HCT116 (cell line): Measurements from ENCODE around the gene HDAC10. TPM values are rescaled to one million over a fixed set of nuclear protein-coding genes. Genes with fewer than 3 reads are reported as not detected.

Source experiments
- ATAC-seq: fragments of 200-7000 bp; cut with Tn5 transposase; 2 replicates; pipeline ENCODE4 v1.9.1; 2020; ENCODE audit warnings: mild to moderate bottlenecking, moderate library complexity
- BruUV-seq: library from RNA; stranded (reverse); fragments of 400-500 nt; replicated peaks from 2 replicates; lab custom pipeline; 2021; lab: Mats Ljungman, UMichigan
- CTCF ChIA-PET: fragments of 300-600 bp; sonication (Branson Sonifier 250); formaldehyde crosslinking; loops from one replicate; lab custom pipeline; 2021; ENCODE audit warnings: antibody characterized with exemption; lab: Charles Lee
- POLR2A ChIA-PET: fragments of 300-600, 350-600 bp; sonication (Branson Sonifier 250); formaldehyde crosslinking; loops from one replicate; lab custom pipeline; 2021; ENCODE audit warnings: antibody characterized with exemption; lab: Charles Lee
- RAD21 ChIA-PET, 2 experiments: fragments of 300-600 bp; sonication (Branson Sonifier 250); formaldehyde crosslinking; loops; one replicate each; lab custom pipeline; 2023; ENCODE audit warnings: low total read pairs in 2 of 2; ENCODE audit not compliant: uncharacterized antibody in 2 of 2, unreplicated experiment in 2 of 2, low non-redundant PET in 1 of 2; lab: Charles Lee
- DNase-seq: peaks from one replicate; pipeline ENCODE4 v3.0.0-alpha.2; 2010; ENCODE audit warnings: low read depth, low spot score
- H2AFZ ChIP-seq: fragments of 200-600 bp; shearing (Covaris generic), sonication (generic); 2 replicates; pipeline ENCODE4 v1.6.1; 2017; ENCODE audit warnings: low read depth, mixed run types, mixed read lengths, antibody characterized with exemption, low read length; ENCODE audit not compliant: poor library complexity, severe bottlenecking
- H3K27ac ChIP-seq: 2 replicates; pipeline ENCODE4 v1.5.1; 2012; ENCODE audit warnings: low read depth, low read length
- H3K27me3 ChIP-seq: fragments of 200-600 bp; sonication (generic); 2 replicates; pipeline ENCODE4 v1.6.1; 2016; ENCODE audit warnings: mixed run types, low read length, mixed read lengths; ENCODE audit not compliant: insufficient read depth
- H3K36me3 ChIP-seq, 2 experiments: fragments of 200-500 bp in 1 of 2; fragments of 200-600 bp in 1 of 2; sonication (Bioruptor generic) in 1 of 2; sonication (generic) in 1 of 2; 2 replicates each; pipeline versions ENCODE4 v1.5.1 to v1.6.1; 2014 to 2016; ENCODE audit warnings: low read length in 2 of 2, inconsistent platforms in 1 of 2, mixed read lengths in 1 of 2, mixed run types in 1 of 2; ENCODE audit not compliant: insufficient read depth in 2 of 2, control insufficient read depth in 1 of 2
- H3K4me1 ChIP-seq, 2 experiments: fragments of 200-600 bp in 1 of 2; sonication (generic) in 1 of 2; 2 replicates each; pipeline versions ENCODE4 v1.5.1 to v1.6.1; 2012 to 2017; ENCODE audit warnings: low read length in 2 of 2, inconsistent platforms in 1 of 2, mild to moderate bottlenecking in 1 of 2, mixed read lengths in 1 of 2, mixed run types in 1 of 2, moderate library complexity in 1 of 2; ENCODE audit not compliant: insufficient read depth in 2 of 2, control insufficient read depth in 1 of 2
- H3K4me2 ChIP-seq: fragments of 200-600 bp; sonication (generic); 2 replicates; pipeline ENCODE4 v1.6.1; 2017; ENCODE audit warnings: mixed run types, low read length, mixed read lengths
- H3K4me3 ChIP-seq, 2 experiments: fragments of 200-600 bp in 1 of 2; sonication (generic) in 1 of 2; replicated peaks in 1 of 2; 2 replicates each; pipeline ENCODE4 v1.5.1; 2011 to 2016; ENCODE audit warnings: low read length in 2 of 2, control low read depth in 1 of 2, low read depth in 1 of 2, mild to moderate bottlenecking in 1 of 2, mixed read lengths in 1 of 2, mixed run types in 1 of 2
- H3K79me2 ChIP-seq: fragments of 200-600 bp; sonication (generic); 2 replicates; pipeline ENCODE4 v1.6.1; 2017; ENCODE audit warnings: mild to moderate bottlenecking, mixed run types, low read length, moderate library complexity, mixed read lengths; ENCODE audit not compliant: insufficient read depth
- H3K9ac ChIP-seq: fragments of 200-600 bp; sonication (generic); 2 replicates; pipeline ENCODE4 v1.6.1; 2016; ENCODE audit warnings: low read length, mixed read lengths
- H3K9me2 ChIP-seq: fragments of 200-600 bp; sonication (generic), shearing (Covaris generic); 2 replicates; pipeline ENCODE4 v1.6.1; 2017; ENCODE audit warnings: mixed run types, mild to moderate bottlenecking, moderate library complexity; ENCODE audit not compliant: insufficient read depth
- H3K9me3 ChIP-seq, 2 experiments: fragments of 200-500 bp in 1 of 2; fragments of 200-600 bp in 1 of 2; sonication (Bioruptor generic) in 1 of 2; sonication (generic) in 1 of 2; 2 replicates each; pipeline ENCODE4 v1.6.1; 2014 to 2017; ENCODE audit warnings: low read length in 2 of 2, mixed read lengths in 2 of 2, inconsistent platforms in 1 of 2, low read depth in 1 of 2, mild to moderate bottlenecking in 1 of 2, mixed run types in 1 of 2, moderate library complexity in 1 of 2; ENCODE audit not compliant: control insufficient read depth in 1 of 2, insufficient read depth in 1 of 2
- H4K20me1 ChIP-seq: fragments of 200-600 bp; sonication (generic), shearing (Covaris generic); 2 replicates; pipeline ENCODE4 v1.6.1; 2017; ENCODE audit warnings: mixed run types, mild to moderate bottlenecking, moderate library complexity; ENCODE audit not compliant: insufficient read depth
- ELF1 ChIP-seq: IDR thresholded peaks from 2 replicates; pipeline ENCODE4 v1.6.1; 2012; ENCODE audit warnings: low read depth, borderline replicate concordance
- POLR2AphosphoS5 ChIP-seq: IDR thresholded peaks from 2 replicates; pipeline ENCODE4 v1.6.1; 2011; ENCODE audit warnings: mild to moderate bottlenecking, low read depth, low read length, moderate library complexity
- intact Hi-C: fragments of 100-400 bp; cut with micrococcal nuclease; formaldehyde crosslinking; loops from 2 replicates; pipeline ENCODE4 v1.10.0; 2022
- total RNA-seq: library from RNA; stranded (reverse); gene quantifications from one replicate; pipeline ENCODE4 v1.2.1, GENCODE V29; 2021; ENCODE audit not compliant: unreplicated experiment

Gene HDAC10
- total RNA-seq, 1 experiment from 2014 or later = 67.5 TPM

GRCh38 chr22:50196256-50196655 lies 54.8 kb downstream of the HDAC10 start:
- CTCF ChIA-PET = no interaction called here
- Histone ChIP-seq H2AFZ (no peak overlapping the region), H3K9me2 (no peaks in the 10 kb centered on the region), H3K79me2 (peaks cover 34% of the 10 kb centered on the region), H3K4me1 (peaks cover 5 to 9% of the 10 kb centered on the region in 2 experiments; a peak in 3 of 4 replicates), H3K4me2 (no peak overlapping the region), H3K27ac (no peak overlapping the region), H3K27me3 (no peaks in the 10 kb centered on the region), H3K9ac (no peak overlapping the region), H4K20me1 (peaks cover under 1% of the 10 kb centered on the region; the same call in 1 of the 2 replicates), H3K36me3 (peaks cover 2 to 20% of the 10 kb centered on the region in 2 experiments; a peak in 3 of 4 replicates), H3K9me3 (no peaks in the 10 kb centered on the region), H3K4me3 (no peak overlapping the region)
- RAD21 ChIA-PET = interaction anchor here in 1 of 2 experiments (0.7 kb wide), 1 partner anchor 36 kb away, joined by 3 read pairs; no protein-coding TSS in a partner anchor
- ATAC-seq = no peak
- POLR2A ChIA-PET = no interaction called here
- no peak for TF ChIP-seq ELF1
- 0 out of 2 replicates have a peak, but pooled peaks have one; percentile 6 for TF ChIP-seq POLR2AphosphoS5
- intact Hi-C loops = no loop called here
- no peak for DNase-seq
- BruUV-seq = no TSS peak

Other genes starting within 250 kb of the HDAC10 start
- not detected for gene IL17REL, start 238.5 kb downstream of the HDAC10 start, total RNA-seq
- not detected for gene TTLL8, start 193.0 kb downstream of the HDAC10 start, total RNA-seq
- not detected for gene MLC1, start 165.8 kb downstream of the HDAC10 start, total RNA-seq
- gene MOV10L1, start 161.3 kb downstream of the HDAC10 start, total RNA-seq = not detected
- 8.0 TPM for gene PANX2, start 80.5 kb downstream of the HDAC10 start, total RNA-seq
- 90.3 TPM for gene TRABD, start 65.4 kb downstream of the HDAC10 start, total RNA-seq
- gene SELENOO, start 50.3 kb downstream of the HDAC10 start, total RNA-seq = 29.6 TPM
- gene TUBGCP6, start 6.2 kb downstream of the HDAC10 start, total RNA-seq = 38.6 TPM
- gene MAPK12, start 10.4 kb upstream of the HDAC10 start, total RNA-seq = 86.7 TPM
- 19.3 TPM for gene MAPK11, start 19.1 kb upstream of the HDAC10 start, total RNA-seq
- 236 TPM for gene PLXNB2, start 56.4 kb upstream of the HDAC10 start, total RNA-seq
- gene DENND6B, start 75.7 kb upstream of the HDAC10 start, total RNA-seq = 11.0 TPM
- 61.3 TPM for gene PPP6R2, start 92.1 kb upstream of the HDAC10 start, total RNA-seq
- gene SBF1, start 223.8 kb upstream of the HDAC10 start, total RNA-seq = 91.1 TPM
- gene ADM2, start 230.3 kb upstream of the HDAC10 start, total RNA-seq = 12.8 TPM
- gene MIOX, start 235.6 kb upstream of the HDAC10 start, total RNA-seq = 0.39 TPM